GM19328 (cell line): Measurements from ENCODE around the gene HSPB7.
"Not testable (repeated sequence)": the region's sequence is repeated elsewhere in the genome, so short reads cannot be mapped to it uniquely, and the experiment has no call there.

Source experiments
- ATAC-seq: cut with Tn5 transposase; IDR thresholded peaks from one replicate; pipeline ENCODE4 v1.9.1; 2021; ENCODE audit warnings: mild to moderate bottlenecking, moderate library complexity; ENCODE audit not compliant: unreplicated experiment

HSPB7 gene

DNA sequence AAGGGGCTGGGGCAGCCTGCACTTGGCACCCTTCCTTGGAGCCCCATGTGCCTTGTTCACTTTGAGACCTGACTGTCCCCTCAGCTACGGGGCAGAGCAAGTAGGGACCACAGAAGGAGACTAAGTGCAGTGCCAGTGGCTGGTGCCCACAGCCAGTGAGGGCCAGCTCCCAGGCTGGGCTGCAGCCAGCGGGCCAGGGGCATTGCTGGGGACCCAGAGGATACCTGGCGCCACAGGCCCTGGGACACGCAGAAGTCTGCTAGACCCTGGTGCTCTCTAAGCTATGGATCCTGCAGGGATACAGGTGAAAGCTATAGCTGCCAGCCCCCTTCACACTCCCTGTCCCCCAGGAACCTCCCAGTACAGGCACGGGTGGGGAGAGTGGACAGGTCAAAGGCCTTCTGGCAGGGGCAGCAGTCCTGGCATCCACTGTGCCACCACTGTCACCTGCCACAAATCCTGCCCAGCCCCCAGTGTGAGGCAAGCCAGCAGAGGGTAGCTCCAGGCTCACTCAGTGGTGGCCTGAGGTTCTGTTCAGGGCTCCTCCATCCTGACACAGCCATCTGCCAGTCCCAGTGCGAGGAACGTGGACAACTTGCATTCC is 5.3 kb upstream of the HSPB7 start:
- ATAC-seq, result no peak

DNA sequence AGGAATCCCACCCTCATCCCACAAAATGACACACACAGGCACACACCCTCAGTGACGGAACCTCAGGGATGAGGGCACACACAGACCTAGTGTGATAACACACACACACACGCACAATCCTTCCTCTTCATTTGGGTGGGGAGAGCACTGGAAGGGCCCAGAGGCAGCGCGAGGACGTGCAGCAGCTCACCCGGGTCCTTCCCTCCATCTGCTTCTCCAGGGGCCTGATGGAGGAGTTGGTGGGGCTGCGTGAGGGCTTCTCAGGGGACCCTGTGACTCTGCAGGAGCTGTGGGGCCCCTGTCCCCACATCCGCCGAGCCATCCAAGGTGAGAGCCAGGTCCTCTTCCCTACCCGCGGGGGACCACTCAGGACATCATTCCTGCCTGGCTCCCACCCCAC is 4.5 kb upstream of the HSPB7 start:
- no peak for ATAC-seq

DNA sequence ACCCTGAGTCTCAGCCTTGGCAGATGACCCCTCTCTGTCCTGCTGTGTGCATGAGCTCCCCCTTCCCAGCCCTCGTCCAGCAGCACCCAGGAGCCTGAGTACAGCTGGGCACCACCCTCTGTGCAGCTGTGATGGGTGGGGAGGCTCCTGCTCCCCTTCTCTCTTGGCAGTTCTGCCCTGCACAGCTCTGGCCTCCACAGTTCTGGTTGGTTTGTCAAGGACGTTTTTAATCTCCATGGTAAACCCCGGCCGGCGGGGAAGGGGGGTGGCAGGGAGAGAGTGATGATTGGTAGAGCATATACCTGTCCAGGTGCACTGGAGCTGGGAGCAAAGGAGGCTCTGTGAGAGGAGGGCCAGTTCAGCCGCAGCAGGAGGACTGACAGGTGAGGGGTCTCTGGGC is 3.8 kb upstream of the HSPB7 start, which contains the start of gene CLCNKA:
Gene CLCNKA (plus strand): TSS at position 356 of the 400 bp plus-strand sequence. CDS start 584 bp downstream, outside the sequence.
- ATAC-seq, result no peak

DNA sequence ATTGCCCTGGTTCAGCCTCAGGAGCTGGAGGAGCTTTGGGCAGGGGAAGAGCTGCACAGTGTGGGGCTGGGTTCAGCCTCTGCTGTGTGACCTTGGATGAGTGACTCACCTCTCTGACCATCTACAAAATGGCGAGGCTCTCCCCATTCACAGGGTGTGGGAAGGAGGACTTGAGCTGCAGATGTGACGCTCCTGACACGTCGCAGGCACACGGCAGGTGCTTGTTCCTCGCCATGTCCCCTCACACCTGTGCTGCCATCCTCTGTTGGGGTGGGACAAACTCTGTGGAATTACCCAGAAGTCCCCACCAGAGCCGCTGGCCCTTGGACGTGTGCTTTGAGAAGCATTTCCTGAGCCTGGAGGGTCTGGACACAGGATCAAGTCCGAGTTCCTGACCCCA is 3.0 kb upstream of the HSPB7 start:
- ATAC-seq, result not testable (repeated sequence)

DNA sequence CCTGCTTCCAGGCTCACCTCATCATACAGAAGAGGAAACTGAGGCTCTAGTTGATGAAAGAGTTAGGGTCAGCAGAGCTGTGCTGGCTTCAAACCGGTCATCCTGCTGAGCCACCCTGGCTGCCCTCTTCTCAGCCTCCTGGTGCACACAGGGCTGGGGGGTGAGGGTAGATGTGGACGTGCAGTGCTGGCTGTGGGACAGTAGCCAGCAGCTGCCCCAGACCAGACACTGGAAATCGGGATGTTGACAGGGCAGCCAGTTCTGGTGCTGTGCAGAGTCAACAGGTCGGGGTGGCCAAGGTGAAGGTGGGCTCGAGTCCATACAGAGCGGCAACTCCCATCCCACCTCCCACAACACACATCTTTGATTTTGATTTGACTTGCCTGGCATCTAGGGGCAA is 2.5 kb upstream of the HSPB7 start:
- ATAC-seq, result no peak

DNA sequence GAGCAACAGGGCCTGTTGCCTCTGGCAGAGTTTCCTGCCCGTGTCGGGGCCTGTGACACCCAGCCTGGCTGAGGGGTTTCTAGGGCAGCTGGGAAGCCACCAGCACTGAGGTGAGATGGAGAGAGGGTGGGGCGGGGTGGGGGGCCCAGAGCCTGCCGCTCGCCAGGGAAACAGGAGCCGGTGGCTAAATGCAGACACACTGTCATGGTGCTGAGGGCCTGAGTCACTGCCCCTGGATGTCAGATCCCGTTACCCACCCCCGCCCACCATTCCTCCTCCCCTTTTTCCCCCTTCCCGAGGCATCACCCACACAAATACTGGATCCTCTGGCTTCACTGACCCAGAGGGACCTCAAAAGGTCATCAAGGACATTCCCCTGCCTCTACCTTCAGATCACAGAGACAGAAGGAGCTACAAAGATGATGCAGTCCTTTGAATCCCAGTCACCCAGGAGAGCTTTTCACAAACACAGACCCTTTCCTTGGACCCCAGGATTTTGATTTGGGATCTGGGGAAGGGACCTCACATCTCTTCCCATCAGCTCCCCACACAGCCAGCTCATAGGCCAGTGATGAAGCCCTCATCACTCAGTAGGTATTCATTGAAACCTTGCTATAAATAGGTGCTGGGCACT is 1.9 kb upstream of the HSPB7 start:
- ATAC-seq, result no peak

DNA sequence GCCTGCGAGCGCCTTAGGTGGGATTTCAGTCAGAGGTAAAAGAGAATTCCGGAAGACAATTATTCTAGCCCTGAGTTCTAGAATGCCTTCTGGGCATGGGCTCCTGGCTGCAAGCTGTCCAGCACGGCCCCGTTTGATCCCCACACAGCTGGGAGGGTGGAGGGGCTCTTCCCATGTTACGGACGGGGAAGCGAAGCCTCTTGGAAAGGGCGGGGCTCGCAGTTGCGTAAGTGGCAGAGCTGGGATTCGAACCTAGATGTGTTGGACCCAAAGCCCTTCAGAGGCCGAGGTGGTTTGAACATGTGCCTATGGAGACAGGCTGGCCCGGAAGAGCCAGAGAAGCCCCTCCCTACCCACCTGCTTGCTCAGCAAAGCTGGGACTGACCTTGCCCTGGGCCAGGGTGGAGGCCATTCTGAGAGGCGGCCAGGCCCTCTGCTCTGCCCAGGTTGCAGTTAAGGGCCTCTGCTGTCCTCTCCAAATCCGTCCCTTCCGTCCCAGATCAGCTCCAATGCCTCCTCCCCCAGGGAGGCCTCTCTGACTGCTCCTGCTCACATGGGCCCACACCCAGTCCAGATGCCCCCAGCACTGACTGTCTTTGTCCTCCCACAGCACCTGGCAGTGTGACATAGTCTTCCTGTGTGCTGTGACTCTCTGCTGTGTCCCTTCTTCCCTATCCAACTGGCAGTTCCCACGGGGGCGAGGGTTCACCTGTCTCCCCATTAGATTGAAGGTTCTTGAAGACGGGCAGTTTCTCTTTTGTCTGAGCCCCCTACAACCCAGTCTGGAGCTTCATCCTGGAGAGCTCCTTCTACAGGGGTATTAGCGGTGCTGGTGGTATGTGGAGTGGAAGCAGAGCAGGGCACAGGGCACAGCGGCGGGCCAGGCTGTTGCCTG is 1.2 kb upstream of the HSPB7 start:
- ATAC-seq, result no peak

DNA sequence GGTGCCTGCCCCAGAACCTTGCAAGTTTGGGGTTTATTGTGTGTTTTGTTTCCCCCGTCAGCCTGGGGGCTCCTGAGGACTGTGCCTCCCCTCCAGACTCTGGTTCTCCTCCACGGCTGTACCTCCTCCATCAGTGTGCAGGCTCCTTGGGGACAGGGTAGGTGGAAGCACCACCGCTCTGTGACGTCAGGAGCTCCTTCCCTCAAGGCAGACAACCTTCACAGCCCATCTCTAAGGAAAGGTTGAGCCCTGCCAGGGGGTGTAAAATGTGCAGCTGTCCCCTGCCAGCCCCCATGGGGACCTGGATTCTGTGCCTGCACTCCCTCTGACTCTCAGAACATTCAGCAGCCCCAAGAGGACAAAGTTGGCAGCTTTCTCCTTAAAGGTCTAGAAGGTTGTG is 465 bp upstream of the HSPB7 start:
- ATAC-seq, result no peak

DNA sequence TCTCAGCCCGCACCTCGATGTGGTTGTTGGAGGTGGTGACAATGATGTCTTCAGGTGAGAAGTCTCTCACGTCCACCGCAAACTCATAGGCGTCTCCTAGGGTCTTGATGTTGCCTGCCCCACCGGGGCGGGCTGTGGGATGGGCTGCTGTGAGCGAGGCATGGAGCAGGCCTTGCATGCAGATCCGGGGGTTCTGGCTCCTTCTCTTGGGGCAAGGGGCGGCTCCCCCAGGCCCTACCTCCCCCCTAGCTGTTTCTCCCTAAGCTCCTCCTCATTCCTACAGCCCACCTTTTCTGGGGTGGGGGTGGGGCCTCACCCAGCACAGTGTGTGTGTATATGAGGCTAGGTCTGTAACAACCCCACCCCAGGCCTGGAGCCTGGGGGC is 775 bp downstream of the HSPB7 start:
- no peak for ATAC-seq

DNA sequence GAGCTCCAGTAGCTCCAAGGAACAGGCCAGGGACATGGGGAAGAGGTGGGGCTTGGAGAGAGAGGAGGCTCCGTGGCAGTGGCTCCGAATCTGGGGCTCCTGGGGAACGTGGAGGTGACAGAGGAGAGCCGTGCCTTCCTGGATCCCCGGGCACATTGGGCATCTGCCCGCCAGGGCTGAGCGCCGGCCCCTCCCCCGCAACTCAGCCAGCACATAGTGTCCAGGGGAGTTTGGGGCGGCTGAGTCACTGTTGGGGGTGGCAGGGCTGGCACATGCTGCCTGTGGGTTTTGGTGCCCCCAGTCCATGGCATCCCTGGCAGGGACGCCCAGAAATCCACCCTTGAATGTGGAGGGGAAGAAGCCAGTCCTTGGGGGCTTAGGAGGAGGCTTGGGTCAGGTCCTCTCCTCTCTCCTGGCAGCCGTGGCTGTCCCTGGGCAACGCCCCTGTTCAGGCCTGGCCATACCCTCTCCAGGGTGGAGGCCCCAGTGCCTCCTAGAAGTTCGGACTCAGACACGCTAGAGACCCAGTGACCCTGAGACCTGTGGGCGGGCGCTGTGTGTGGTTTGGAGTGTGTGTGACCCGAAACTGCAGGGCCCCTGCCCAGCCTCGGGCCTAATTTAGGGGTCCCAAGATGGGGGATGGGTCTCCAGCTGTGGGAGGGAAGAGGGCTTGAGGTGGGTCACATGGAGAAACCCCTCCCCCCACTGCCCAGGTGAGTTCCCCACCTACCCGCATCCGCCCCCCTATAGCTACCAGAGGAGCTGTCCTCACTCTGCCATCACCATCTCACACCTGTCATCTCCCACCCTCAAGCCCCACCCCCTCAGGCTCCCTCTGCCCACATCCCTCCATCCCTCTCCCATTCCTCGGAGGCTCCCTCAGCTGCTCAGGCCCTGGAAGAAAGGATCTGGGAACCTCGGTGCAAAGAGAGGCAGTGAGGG is 1.6 kb downstream of the HSPB7 start:
- no peak for ATAC-seq

DNA sequence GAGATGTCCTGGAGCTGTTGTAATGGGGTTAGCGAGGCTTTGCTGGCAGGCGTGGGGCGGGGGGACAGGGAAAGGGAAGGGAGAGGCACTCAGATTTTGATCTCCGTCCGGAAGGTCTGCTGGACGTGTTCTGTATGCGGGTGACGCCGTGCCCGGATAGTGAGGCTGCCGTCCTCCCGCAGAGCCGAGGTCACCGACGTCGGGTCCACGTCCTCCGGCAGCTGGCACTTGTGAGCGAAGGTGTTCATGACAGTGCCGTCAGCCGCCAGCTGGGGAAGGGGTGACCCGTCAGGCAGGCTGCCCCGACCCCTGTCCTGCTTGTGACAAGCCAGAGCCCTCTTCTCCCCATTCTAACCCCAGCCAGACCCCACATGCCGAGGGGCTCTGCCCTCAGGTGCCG is 2.4 kb downstream of the HSPB7 start:
- no peak for ATAC-seq

DNA sequence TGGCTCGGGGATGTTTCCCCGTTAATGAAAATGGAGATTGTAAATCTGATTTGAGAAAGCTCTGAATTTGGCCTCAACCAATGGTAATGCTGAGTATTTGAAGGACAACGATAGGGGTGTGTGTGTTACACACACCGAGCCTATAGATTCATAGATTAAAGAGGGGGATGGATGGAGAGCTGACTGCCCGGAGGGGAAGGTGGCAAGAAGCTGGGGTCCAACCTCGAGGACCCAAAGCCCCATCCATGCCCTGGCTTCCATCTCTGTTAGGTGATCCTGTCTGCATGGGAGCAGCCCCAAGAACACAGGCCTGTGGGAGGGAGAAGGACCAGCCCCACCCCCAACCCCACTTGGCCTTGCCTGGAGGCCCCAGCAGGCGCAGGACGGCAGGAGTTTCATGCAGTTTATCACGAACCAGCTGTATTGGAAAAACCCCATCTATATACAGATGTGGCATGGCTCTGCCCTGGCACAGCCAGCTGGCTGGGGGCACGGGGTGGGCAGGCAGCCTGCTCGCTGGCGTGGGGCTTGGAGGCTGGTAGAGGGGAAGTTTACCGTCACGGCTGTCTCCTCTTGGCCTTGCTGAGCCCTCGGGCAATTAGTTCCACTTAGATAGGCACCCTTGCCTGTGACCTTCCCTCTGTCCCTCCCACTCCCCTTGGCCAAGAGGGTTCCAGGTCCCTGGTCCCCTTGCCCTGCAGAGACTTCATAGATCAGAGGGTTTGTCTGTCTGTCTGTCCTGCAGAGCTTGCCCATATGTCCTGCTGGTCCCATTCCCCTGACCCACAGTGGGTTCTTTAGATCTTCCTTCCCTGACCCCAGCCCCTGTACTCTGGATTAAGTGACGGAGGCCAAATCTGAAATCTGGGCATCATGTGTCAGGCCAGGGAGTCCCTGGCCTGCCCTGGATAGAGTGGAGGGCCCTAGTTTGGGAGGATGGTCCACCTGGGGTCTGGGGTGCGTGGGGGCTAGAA is 3.0 kb downstream of the HSPB7 start:
- ATAC-seq, result no peak

DNA sequence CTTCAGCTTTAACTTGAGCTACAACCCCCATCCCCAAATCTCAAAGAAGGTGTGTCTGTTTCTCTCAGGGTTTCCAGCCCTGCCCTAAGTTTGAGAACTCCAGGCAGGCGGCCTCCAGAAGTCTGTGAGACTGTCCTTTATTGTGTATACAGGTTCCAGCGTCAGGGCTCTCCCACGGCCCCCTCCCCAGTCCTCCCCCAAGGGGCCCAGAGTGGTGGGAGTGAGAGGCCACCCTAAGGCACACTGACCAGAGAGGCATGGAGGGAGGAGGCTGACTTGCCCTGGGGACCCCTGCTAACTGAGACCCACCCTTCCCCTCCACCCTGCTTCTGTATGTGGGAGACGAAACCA is 4.0 kb downstream of the HSPB7 start:
- ATAC-seq, result no peak

DNA sequence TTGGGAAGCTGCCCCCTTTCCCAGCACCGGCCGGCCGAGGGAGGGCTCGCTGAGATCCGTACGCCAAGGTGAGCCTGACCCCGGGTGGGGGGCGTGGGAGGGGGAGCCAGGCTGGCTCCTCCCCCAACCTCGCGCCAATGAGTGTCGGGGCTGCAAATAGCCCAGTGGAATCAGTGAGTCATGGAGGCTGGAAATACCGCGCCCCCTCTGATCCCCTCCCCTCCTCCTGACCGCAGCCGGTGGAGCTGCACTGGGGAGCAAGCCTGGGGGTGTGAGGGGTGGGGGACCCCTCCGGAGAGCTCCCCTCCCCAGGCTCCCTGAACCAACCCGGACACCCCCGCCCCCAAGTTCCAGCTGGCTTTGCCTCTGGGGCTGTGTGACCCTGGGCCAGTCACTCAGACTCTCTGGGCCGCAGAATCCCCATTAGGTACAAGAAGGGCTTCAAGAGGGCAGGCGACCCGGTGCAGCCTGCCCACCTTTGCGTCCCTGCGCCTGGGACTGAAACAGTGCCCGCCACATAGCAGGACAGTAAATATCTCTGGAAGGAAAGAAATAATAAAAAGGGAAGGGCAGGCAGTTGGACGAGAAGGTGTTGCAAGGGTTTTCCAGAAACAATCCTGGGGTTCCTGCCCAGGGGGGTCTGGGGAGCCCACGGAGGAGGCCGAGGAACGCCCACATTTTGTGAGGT is 4.5 kb downstream of the HSPB7 start:
- no peak for ATAC-seq

DNA sequence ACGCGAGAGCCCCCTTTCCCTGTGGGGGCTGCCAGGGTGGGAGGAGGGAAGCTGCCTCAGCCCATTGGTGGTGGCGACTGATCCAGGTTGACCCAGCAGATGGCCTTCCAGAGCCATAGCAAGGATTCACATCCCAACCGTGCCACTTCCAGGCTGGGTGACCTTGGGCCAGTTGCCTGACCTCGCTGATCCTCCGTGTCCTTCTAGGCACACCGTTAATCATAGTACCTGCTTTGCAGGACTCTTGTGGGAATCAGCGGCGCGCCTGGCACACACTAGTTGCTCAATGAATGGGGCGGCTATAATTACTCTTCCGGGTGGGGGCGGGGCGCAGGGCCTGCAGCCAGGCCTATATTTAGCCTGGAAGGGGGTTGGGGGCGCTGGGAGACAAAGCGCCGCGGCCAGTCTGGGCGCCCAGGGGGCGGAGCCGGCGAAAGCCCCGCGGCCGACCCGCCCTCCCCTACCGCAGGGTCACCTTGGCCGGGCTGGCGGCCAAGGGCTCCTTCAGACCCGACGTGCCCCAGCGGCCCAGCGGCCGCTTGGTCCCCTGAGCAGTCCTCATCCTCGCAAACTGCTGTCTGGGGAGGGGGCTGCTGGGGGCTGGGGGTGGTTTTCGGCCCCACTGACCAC is 5.1 kb downstream of the HSPB7 start:
- no peak for ATAC-seq

DNA sequence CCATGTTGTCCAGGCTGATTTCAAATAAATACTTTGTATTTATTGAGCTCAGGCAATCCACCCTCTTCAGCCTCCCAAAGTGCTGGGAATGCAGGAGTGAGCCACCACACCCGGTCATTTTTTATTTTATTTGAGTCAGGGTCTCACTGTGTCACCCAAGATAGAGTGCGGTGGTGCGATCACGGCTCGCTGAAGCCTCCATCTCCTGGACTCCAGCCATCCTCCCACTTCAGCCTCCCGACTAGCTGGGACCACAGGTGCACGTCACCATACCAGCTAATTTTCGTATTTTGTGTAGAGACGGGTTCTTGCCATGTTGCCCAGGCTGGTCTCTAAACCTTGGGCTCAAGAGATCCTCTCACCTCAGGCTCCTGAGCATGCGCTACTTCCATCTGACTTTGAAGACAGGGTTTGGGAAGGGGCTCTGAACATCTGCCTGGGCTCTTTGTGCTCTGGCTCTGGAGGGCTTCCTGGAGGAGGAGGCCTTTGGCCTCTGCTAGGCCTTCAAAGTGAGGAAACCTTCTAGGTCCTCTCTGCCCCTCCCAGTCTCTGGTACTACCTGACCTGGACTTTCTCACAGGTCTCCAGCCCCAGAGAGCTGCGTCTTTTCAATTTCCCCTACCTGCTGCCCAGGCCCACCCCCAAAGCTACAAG is 5.8 kb downstream of the HSPB7 start:
- no peak for ATAC-seq

DNA sequence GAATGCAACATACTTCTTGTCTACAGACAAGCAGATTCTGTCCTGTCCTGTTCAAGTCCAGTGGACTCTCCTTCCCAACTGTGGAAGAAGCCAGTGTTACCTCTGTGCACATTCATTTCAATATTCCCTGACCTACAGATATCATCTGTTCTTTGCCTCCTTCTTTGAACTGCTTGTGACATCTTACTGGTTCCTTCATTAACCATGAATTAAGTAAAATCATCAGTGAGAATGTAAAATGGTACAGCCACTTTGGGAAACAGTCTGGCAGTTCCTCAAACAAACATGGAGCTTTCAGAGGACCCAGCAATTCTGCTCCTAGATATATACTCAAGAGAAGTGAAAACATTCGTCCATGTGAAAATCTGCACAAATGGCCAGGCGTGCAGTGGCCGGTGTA is 7.0 kb downstream of the HSPB7 start:
- ATAC-seq, result no peak

DNA sequence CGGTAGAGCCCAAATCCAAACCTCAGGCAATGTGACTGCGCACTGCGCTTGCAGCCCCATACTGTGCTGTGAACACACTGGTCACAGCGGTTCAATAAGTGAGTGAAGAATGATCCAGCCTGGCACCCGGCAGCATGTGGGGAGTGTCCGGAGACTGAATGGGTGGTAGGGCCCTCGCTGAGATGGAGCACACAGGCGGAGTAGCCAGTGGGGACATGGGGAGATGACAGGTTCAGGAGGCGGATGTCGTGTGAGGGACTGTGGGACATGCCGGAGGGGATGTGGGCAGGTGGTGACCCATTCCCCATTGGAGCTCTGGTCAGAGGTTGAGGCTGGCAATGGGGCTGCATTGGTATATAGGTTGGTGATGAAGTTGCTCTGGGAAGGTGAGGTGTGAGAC is 8.2 kb downstream of the HSPB7 start:
- ATAC-seq, result no peak
